ENCODE measurements around the gene RNF19B. TPM values are rescaled to one million over a fixed set of nuclear protein-coding genes. Genes with fewer than 3 reads are reported as not detected.

Gene RNF19B
- total and polyA plus RNA-seq, 2 of the 8 experiments (the other 6 are each of a cell fraction or from before 2014, with no cell fraction given), result 9.2 to 11.2 TPM

- TF ChIP-seq, protein P1, sequence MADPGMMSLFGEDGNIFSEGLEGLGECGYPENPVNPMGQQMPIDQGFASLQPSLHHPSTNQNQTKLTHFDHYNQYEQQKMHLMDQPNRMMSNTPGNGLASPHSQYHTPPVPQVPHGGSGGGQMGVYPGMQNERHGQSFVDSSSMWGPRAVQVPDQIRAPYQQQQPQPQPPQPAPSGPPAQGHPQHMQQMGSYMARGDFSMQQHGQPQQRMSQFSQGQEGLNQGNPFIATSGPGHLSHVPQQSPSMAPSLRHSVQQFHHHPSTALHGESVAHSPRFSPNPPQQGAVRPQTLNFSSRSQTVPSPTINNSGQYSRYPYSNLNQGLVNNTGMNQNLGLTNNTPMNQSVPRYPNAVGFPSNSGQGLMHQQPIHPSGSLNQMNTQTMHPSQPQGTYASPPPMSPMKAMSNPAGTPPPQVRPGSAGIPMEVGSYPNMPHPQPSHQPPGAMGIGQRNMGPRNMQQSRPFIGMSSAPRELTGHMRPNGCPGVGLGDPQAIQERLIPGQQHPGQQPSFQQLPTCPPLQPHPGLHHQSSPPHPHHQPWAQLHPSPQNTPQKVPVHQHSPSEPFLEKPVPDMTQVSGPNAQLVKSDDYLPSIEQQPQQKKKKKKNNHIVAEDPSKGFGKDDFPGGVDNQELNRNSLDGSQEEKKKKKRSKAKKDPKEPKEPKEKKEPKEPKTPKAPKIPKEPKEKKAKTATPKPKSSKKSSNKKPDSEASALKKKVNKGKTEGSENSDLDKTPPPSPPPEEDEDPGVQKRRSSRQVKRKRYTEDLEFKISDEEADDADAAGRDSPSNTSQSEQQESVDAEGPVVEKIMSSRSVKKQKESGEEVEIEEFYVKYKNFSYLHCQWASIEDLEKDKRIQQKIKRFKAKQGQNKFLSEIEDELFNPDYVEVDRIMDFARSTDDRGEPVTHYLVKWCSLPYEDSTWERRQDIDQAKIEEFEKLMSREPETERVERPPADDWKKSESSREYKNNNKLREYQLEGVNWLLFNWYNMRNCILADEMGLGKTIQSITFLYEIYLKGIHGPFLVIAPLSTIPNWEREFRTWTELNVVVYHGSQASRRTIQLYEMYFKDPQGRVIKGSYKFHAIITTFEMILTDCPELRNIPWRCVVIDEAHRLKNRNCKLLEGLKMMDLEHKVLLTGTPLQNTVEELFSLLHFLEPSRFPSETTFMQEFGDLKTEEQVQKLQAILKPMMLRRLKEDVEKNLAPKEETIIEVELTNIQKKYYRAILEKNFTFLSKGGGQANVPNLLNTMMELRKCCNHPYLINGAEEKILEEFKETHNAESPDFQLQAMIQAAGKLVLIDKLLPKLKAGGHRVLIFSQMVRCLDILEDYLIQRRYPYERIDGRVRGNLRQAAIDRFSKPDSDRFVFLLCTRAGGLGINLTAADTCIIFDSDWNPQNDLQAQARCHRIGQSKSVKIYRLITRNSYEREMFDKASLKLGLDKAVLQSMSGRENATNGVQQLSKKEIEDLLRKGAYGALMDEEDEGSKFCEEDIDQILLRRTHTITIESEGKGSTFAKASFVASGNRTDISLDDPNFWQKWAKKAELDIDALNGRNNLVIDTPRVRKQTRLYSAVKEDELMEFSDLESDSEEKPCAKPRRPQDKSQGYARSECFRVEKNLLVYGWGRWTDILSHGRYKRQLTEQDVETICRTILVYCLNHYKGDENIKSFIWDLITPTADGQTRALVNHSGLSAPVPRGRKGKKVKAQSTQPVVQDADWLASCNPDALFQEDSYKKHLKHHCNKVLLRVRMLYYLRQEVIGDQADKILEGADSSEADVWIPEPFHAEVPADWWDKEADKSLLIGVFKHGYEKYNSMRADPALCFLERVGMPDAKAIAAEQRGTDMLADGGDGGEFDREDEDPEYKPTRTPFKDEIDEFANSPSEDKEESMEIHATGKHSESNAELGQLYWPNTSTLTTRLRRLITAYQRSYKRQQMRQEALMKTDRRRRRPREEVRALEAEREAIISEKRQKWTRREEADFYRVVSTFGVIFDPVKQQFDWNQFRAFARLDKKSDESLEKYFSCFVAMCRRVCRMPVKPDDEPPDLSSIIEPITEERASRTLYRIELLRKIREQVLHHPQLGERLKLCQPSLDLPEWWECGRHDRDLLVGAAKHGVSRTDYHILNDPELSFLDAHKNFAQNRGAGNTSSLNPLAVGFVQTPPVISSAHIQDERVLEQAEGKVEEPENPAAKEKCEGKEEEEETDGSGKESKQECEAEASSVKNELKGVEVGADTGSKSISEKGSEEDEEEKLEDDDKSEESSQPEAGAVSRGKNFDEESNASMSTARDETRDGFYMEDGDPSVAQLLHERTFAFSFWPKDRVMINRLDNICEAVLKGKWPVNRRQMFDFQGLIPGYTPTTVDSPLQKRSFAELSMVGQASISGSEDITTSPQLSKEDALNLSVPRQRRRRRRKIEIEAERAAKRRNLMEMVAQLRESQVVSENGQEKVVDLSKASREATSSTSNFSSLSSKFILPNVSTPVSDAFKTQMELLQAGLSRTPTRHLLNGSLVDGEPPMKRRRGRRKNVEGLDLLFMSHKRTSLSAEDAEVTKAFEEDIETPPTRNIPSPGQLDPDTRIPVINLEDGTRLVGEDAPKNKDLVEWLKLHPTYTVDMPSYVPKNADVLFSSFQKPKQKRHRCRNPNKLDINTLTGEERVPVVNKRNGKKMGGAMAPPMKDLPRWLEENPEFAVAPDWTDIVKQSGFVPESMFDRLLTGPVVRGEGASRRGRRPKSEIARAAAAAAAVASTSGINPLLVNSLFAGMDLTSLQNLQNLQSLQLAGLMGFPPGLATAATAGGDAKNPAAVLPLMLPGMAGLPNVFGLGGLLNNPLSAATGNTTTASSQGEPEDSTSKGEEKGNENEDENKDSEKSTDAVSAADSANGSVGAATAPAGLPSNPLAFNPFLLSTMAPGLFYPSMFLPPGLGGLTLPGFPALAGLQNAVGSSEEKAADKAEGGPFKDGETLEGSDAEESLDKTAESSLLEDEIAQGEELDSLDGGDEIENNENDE (IDR thresholded peaks at IDR 0.05; ENCODE audit: insufficient replicate concordance, low read length), result no peak
- TF ChIP-seq CBX5 (IDR thresholded peaks at IDR 0.05; ENCODE audit: low read depth, low read length) (no peak), HDAC6 (IDR thresholded peaks at IDR 0.05; ENCODE audit: low read depth, low read length) (no peak), RNF2 (IDR thresholded peaks at IDR 0.05; ENCODE audit: borderline replicate concordance, low read depth, low read length, missing control alignments, poor library complexity, severe bottlenecking) (no peak), NANOG (IDR thresholded peaks at IDR 0.05; ENCODE audit: insufficient read depth, low read depth, low read length, poor library complexity, severe bottlenecking) (no peak), TAF1 (IDR thresholded peaks at IDR 0.05; ENCODE audit: low read depth, low read length) (no peak), ASH2L (IDR thresholded peaks at IDR 0.05; ENCODE audit: low read length) (no peak)
Observed at GRCh38 chr1:32978854-32979253, 14.2 kb upstream of the RNF19B start (continued).
